ENCODE measurements around the gene TMEM72.

TMEM72 gene

DNA sequence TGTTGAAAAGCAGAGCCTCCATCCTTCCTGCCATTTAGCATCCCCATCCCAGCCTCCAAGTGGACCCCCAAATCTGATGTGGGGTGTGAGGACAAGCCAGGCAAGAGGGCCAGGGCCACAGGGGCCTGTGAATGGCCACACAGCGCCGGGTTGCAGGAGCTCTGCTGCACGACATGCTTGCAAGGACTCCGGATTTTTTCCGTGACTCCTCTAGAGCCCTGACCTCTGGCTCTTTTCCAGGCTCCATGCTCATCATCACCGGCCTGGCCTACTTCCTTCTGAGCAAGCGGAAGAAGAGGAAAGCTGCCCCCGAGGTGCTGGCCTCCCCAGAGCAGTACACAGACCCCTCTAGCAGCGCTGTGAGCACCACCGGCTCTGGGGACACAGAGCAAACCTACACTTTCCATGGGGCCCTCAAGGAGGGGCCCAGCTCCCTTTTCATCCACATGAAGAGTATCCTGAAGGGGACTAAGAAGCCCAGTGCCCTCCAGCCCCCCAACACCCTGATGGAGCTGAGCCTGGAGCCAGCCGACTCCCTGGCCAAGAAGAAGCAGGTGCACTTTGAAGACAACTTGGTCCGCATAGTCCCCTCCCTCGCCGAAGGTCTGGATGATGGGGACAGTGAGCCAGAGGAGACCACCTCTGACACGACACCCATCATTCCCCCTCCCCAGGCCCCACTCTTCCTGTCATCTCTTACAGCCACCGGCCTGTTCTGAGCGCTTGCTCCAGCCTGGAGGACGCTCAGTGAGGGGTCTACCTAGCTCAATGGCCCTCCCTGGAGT lies 23.5 kb downstream of the TMEM72 start:
- H3K4me3 ChIP-seq (ENCODE audit: low read depth, low read length): no peak overlapping the region
- no peak for DNase-seq (ENCODE audit: low read depth)
- TF ChIP-seq, protein P1, sequence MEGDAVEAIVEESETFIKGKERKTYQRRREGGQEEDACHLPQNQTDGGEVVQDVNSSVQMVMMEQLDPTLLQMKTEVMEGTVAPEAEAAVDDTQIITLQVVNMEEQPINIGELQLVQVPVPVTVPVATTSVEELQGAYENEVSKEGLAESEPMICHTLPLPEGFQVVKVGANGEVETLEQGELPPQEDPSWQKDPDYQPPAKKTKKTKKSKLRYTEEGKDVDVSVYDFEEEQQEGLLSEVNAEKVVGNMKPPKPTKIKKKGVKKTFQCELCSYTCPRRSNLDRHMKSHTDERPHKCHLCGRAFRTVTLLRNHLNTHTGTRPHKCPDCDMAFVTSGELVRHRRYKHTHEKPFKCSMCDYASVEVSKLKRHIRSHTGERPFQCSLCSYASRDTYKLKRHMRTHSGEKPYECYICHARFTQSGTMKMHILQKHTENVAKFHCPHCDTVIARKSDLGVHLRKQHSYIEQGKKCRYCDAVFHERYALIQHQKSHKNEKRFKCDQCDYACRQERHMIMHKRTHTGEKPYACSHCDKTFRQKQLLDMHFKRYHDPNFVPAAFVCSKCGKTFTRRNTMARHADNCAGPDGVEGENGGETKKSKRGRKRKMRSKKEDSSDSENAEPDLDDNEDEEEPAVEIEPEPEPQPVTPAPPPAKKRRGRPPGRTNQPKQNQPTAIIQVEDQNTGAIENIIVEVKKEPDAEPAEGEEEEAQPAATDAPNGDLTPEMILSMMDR (IDR thresholded peaks at IDR 0.05; ENCODE audit: low read depth, low read length, missing control alignments): no peak
- in situ Hi-C loops (cut with HindIII; ENCODE audit: low sequenced_read_pairs): no loop called here

DNA sequence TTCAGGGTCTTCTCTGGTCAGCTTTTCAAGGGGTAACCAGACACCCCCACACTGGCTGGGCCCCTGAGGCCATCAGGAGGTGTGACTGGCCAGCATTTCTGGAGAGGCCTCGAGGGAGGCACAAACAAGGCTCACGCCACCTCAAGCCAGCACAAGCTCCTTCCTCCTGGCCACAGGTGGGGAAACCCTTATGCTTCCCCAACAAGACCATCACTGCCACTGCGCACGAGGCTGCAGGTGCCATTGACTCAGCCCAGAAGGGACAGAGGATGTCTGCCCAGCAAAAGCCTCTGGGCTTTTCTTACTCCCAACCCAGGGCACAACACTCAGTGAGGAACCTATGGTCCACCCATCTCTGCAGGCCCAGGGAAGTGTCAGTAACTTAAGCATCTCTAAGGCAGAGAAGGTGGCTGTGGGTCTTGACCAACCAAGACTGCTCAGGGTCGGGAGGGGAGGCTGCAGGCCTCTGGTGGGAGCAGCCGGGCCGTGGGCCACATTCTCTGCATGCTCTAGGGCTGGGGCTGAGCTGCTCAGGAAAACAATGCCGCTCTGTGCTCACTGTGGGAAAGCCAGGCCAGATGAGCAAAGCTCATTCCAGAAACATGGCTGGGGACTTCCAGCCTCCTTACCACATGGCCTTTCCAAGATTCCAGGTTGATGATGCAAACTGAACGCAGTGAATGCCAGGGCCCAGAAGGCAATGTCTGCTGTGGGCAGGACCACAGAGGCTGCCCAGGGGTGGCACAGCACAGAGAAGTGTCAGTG lies 24.2 kb downstream of the TMEM72 start:
- peak; percentile 76 for DNase-seq (ENCODE audit: low read depth)
- no peak overlapping the region for H3K4me3 ChIP-seq (ENCODE audit: low read depth, low read length)
- TF ChIP-seq, protein P1 (IDR thresholded peaks at IDR 0.05; ENCODE audit: low read depth, low read length, missing control alignments): no peak
- in situ Hi-C loops (cut with HindIII; ENCODE audit: low sequenced_read_pairs): no loop called here

DNA sequence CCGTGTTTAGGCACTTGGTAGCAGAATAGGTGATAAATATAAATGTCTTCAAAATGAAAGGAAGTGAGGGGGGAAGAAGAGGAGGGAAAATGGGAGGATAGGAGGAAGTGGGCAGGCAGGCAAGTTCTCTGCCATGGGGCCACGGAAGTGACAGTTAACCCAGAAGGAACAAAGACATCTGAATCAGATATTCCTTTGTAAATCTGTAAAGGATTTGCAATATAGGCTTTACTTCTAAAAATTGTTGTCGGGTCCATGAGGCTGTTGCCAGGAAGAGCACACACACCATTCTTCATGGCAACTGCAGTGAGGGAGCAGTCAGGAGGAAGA lies 24.8 kb downstream of the TMEM72 start:
- TF ChIP-seq, protein P1 (IDR thresholded peaks at IDR 0.05; ENCODE audit: low read depth, low read length, missing control alignments): no peak
- in situ Hi-C loops (cut with HindIII; ENCODE audit: low sequenced_read_pairs): no loop called here

DNA sequence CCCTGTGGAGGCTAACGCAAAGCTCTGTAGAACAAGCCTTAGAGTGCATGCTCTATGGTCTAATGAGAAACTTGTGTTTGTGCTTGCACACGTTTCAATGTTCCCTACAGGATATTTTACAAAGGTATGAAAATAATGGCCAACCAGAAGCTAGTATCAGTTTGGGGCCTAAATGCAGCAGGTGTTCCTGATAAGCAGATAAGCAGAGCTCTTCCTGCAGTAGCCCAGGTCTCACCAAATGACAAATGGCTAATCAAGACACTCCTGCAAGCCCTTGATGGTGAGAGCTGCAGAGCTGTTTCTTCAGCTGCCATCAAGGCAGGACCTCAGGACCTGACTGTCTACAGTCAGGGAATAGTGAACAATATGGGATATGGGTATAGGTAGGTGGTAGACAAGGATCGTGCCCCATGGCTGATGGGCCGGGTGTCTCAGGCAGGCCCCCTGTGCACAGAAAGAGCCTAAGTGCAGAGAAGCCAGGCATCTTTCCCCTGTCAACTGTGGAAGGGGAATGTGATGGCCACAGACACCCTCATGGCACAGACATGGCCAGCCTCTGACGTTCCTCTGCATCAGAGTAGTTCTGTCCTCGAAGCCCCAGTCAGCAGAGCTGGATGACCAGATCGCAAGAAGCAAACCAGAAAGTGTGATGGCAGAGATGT lies 25.3 kb downstream of the TMEM72 start:
- TF ChIP-seq, protein P1 (IDR thresholded peaks at IDR 0.05; ENCODE audit: low read depth, low read length, missing control alignments): no peak
- no peak overlapping the region for H3K4me3 ChIP-seq (ENCODE audit: low read depth, low read length)
- no peak for DNase-seq (ENCODE audit: low read depth)
- in situ Hi-C loops (cut with HindIII; ENCODE audit: low sequenced_read_pairs): no loop called here

More for the DNA sequence above, 24.8 kb downstream of the TMEM72 start:
- DNase-seq (ENCODE audit: low read depth): no peak
- H3K4me3 ChIP-seq (ENCODE audit: low read depth, low read length): no peak overlapping the region

DNA sequence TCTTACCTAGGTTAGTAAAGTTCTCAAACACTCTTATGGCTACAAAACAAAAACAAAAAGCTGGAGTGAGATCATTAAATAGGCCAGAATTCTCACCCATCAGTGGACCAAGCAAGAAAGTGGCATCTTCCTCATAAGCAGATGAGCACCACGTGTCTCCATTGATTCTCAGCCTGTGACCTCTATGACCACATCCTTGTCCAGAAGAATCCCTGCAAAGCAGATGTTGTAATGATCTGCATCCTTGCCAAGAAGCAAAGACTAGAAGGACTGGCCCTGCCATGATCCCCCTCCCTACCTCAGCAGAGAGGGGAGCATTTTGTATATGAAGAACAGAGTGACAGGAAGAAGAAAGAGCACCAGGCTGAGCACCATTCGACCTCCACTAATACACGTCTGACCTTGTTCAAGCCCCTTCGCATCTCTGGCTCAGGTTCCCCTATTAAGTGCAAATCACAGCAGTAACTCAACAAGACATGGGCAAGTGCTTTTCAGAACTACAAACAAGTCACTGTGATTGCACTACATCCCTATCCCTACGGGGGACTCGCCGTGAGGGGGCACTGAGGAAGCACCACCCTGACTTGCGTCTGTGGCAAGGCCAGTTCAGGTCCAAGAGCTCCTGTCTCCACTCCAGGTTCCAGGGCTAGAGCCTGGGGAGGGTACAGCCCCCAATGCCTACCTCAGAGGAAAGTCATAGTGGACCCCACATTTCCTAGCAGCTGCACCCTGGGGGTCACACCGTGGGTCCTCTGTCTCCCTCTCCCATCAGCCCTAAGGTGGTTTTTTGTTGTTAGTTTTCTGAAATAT lies 26.3 kb downstream of the TMEM72 start:
- TF ChIP-seq, protein P1 (IDR thresholded peaks at IDR 0.05; ENCODE audit: low read depth, low read length, missing control alignments): no peak
- in situ Hi-C loops (cut with HindIII; ENCODE audit: low sequenced_read_pairs): no loop called here
- DNase-seq (ENCODE audit: low read depth): no peak
- no peak overlapping the region for H3K4me3 ChIP-seq (ENCODE audit: low read depth, low read length)

DNA sequence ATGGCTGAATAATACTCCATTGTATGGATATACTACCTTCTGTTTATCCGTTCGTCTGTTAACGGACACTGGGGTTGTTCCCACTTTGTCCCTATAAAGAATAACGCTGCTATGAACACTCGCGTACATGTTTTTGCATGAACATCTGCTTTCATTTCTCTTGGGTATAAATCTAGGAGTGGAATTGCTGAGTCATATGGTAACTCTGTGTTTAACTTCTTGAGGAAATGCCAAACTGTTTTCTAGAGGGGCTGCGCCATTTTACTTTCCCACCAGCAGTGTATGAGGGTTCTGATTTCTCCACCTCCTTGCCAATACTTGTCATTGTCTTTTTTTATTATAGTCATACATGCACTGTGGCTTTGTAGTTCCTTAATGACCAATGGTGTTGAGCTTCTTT lies 27.8 kb downstream of the TMEM72 start:
- TF ChIP-seq, protein P1 (IDR thresholded peaks at IDR 0.05; ENCODE audit: low read depth, low read length, missing control alignments): no peak
- no peak overlapping the region for H3K4me3 ChIP-seq (ENCODE audit: low read depth, low read length)
- no peak for DNase-seq (ENCODE audit: low read depth)
- in situ Hi-C loops (cut with HindIII; ENCODE audit: low sequenced_read_pairs): no loop called here

Data from astrocyte of the cerebellum (primary cell).